Dedifferentiated amniotic fluid mesenchymal stem cell (primary cell): ENCODE measurements around the gene MAOA.

Experiments used
- DNase-seq: peaks from one replicate; pipeline ENCODE4 v3.0.0-alpha.2; 2016; ENCODE audit errors: extremely low spot score

MAOA gene

GRCh38 chrX:43758044-43758443, 101.9 kb downstream of the MAOA start:
- DNase-seq = no peak

GRCh38 chrX:43785930-43786591, 130.0 kb downstream of the MAOA start:
- DNase-seq = no peak
